Hematopoietic multipotent progenitor cell (in vitro differentiated cells): ENCODE results near the gene FOSB. TPM values are rescaled to one million over a fixed set of nuclear protein-coding genes. Genes with fewer than 3 reads are reported as not detected.

Source experiments
- DNase-seq, 3 donors: peaks; one replicate each; pipeline ENCODE4 v3.0.0-alpha.2; 2011 to 2015; ENCODE audit warnings: low read depth in 2 of 3, low spot score in 2 of 3
- small RNA-seq: library from RNA; depleted of rRNA; stranded (forward); fragments of <200 nt; gene quantifications from one replicate; pipeline ENCODE3, GENCODE V24; 2012
- total RNA-seq: library from RNA; depleted of rRNA; stranded (reverse); fragments of >200 nt; gene quantifications from one replicate; pipeline ENCODE4 v1.2.3, GENCODE V29; 2012

Gene FOSB
- total RNA-seq, 1 donor: 300 TPM

- DNase-seq: no peak
Measured at GRCh38 chr19:45517238-45517637, 49.4 kb downstream of the FOSB start.

DNA sequence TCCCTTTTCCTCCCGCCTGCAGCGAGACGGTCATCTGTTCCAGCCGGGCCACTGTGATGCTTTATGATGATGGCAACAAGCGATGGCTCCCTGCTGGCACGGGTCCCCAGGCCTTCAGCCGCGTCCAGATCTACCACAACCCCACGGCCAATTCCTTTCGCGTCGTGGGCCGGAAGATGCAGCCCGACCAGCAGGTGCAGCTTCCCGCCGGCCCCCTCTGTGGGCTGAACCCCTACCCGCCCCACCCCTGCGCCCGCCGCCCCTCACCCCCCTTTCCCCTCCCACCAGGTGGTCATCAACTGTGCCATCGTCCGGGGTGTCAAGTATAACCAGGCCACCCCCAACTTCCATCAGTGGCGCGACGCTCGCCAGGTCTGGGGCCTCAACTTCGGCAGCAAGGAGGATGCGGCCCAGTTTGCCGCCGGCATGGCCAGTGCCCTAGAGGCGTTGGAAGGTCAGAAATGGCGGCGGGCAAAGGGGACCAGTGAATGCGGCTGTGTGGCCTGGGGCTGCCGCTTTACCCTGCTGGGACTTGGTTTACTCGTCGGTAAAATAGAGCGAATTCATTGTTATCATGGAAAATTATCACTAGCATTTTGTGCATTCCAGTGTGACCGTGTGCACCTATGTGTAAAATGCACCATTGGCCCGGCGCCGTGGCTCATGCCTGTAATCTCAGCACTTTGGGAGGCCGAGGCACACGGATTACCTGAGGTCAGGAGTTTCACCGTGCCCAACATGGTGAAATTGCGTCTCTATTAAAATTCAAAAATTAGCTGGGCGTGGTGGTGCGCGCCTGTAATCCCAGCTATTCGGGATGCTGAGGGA, 50.1 kb downstream of the FOSB start:
- no peak for DNase-seq

DNA sequence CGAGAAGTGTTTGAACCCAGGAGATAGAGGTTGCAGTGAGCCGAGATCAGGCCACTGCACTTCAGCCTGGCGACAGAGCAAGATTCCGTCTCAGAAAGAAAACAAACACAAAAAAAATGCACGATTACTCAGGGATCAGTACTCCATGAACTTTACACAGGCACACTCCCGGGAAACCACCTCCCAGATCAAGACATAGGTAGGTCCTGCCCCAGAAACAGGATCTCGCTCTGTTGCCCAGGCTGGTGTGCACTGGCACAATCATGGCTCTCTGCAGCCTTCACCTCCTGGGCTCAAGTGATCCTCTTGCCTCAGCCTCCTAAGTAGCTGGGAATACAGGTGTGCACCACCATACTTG, 50.7 kb downstream of the FOSB start:
- no peak for DNase-seq

DNA sequence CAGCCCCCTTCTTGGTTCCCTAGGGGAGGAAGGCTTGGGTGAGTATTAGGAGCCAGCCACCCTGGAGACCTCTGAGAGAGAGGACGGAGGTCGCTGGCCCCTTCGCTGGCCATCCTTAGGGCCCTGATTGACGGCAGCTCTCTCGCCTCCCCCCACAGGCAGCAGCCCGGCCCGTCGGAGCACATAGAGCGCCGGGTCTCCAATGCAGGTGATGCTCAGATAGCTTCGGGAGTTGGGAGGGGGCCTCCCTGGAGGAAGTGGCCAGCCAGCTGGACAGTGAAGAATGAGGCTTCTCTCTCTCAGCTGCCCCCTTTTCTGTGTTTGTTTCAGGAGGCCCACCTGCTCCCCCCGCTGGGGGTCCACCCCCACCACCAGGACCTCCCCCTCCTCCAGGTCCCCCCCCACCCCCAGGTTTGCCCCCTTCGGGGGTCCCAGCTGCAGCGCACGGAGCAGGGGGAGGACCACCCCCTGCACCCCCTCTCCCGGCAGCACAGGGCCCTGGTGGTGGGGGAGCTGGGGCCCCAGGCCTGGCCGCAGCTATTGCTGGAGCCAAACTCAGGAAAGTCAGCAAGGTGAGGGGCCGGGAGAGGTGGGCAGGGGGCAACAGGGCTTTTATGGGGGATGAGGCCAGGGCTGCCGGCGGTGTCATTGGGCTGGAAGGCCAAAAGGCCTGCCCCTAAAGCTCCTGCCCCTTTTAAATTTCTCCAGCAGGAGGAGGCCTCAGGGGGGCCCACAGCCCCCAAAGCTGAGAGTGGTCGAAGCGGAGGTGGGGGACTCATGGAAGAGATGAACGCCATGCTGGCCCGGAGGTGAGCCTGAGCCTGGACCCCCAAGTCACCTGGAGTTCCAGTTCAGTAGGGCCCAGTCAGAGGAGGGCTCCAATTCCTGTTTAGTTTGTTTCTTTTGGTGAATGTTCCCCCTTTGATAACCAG, 54.5 kb downstream of the FOSB start:
- no peak for DNase-seq

DNA sequence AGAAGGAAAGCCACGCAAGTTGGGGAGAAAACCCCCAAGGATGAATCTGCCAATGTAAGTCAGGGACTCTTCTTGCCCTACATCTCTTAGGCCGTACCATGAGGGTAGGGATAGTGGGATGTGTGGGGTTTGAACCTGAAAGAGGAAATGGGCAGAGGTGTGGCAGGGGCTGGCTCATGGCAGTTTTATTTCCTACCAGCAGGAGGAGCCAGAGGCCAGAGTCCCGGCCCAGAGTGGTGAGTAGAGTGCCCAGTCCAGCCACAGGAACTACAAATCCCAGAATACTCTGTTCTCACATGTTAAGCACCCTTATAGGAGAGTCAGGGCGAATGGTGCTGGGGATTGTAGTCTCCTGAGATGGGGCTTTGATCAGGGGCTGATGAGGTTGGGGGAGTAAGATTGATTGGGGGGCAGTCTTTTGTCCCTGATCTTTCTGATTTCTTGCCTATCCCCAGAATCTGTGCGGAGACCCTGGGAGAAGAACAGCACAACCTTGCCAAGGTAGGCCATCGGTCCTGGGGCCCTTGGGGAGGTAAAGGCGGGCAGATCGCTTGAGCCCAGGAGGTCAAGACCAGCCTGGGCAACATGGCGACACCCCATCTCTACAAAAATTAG, 56.0 kb downstream of the FOSB start:
- peak; percentile 51 to 94 (median 88) for DNase-seq

DNA sequence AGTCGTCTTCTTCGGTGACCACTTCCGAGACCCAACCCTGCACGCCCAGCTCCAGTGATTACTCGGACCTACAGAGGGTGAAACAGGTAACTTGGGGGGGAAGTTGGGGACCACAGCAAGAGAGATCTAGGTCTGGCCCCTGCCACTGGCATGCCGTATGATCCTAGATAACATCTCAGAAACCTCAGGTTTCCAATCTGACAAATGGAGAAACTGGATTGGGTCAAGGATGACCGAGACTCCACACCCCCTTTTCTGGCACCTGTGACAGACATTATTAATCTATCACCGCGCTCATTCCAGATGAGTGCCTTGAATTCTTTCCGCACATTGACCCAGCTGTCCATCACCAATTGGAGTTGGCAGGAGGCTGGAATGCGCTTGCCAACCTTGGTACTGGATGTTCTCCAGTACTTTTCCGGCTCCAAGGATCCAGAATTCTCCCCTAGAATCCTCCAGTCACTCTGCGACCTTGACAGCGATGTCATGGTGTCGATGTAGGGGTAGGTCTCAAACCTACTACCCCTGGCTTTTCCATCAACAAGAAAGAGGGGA, 56.9 kb downstream of the FOSB start:
- DNase-seq: no peak

Small RNA genes within 50 kb of the gene (small RNA-seq; reads per million reads assigned to genes)
- not detected for gene MIR6088

Other genes starting within 250 kb of the FOSB start
- gene EXOC3L2, start 222.6 kb upstream of the FOSB start, total RNA-seq: 0.54 TPM
- 13.5 TPM for gene MARK4, start 216.7 kb upstream of the FOSB start, total RNA-seq
- gene CKM, start 145.1 kb upstream of the FOSB start, total RNA-seq: 0.27 TPM
- under 0.01 TPM for gene KLC3, start 127.2 kb upstream of the FOSB start, total RNA-seq
- 29.1 TPM for gene ERCC2, start 97.4 kb upstream of the FOSB start, total RNA-seq
- gene PPP1R13L, start 62.9 kb upstream of the FOSB start, total RNA-seq: 2.7 TPM
- 4.3 TPM for gene POLR1G, start 61.4 kb upstream of the FOSB start, total RNA-seq
- 95.3 TPM for gene ERCC1, start 44.1 kb upstream of the FOSB start, total RNA-seq
- 11.8 TPM for gene RTN2, start 29.1 kb downstream of the FOSB start, total RNA-seq
- 1.9 TPM for gene PPM1N, start 30.4 kb downstream of the FOSB start, total RNA-seq
- gene VASP, start 39.5 kb downstream of the FOSB start, total RNA-seq: 116 TPM
- 5.9 TPM for gene OPA3, start 116.8 kb downstream of the FOSB start, total RNA-seq
- gene GPR4, start 134.2 kb downstream of the FOSB start, total RNA-seq: not detected
- gene EML2, start 171.4 kb downstream of the FOSB start, total RNA-seq: 34.2 TPM
- under 0.01 TPM for gene GIPR, start 200.2 kb downstream of the FOSB start, total RNA-seq
- gene SNRPD2, start 224.0 kb downstream of the FOSB start, total RNA-seq: 215 TPM
- gene QPCTL, start 224.7 kb downstream of the FOSB start, total RNA-seq: 17.8 TPM